Keratinocyte (primary cell): ENCODE results near the gene ANKRD34A. TPM values are rescaled to one million over a fixed set of nuclear protein-coding genes. Genes with fewer than 3 reads are reported as not detected.

Experiments used
- DNase-seq: peaks from one replicate; pipeline ENCODE4 v3.0.0-alpha.2; 2011; ENCODE audit warnings: low read depth, missing footprints, low spot score
- FAIRE-seq: peaks from 2 replicates; lab custom pipeline; 2011; peaks lifted over from hg19 to GRCh38; lab: Jason Lieb, UNC
- H2AFZ ChIP-seq: 2 replicates; pipeline ENCODE4 v1.6.0; 2012; ENCODE audit warnings: low read length, control low read depth, inconsistent platforms; ENCODE audit not compliant: control insufficient read depth
- H3K27ac ChIP-seq: 2 replicates; pipeline ENCODE4 v1.5.1; 2011; ENCODE audit warnings: low read length; ENCODE audit not compliant: control insufficient read depth, insufficient read depth
- H3K27me3 ChIP-seq: 3 replicates; pipeline ENCODE4 v1.6.0; 2011; ENCODE audit warnings: low read length; ENCODE audit not compliant: control insufficient read depth, insufficient read depth; ENCODE audit errors: extremely low read depth
- H3K36me3 ChIP-seq, 2 experiments: 2 replicates in 1 of 2; 3 replicates in 1 of 2; pipeline ENCODE4 v1.5.1; 2011; ENCODE audit warnings: low read length in 2 of 2, mild to moderate bottlenecking in 1 of 2; ENCODE audit not compliant: control insufficient read depth in 2 of 2, insufficient read depth in 2 of 2; ENCODE audit errors: extremely low read depth in 1 of 2
- H3K4me1 ChIP-seq: 3 replicates; pipeline ENCODE4 v1.5.1; 2011; ENCODE audit warnings: low read length; ENCODE audit not compliant: control insufficient read depth, insufficient read depth; ENCODE audit errors: extremely low read depth
- H3K4me2 ChIP-seq: 3 replicates; pipeline ENCODE4 v1.6.0; 2011; ENCODE audit warnings: low read depth, low read length; ENCODE audit not compliant: control insufficient read depth, insufficient read depth; ENCODE audit errors: extremely low read depth
- H3K4me3 ChIP-seq, 3 experiments: fragments of 200-600 bp in 1 of 3; sonication (generic) in 1 of 3; 2 replicates in 2 of 3; 3 replicates in 1 of 3; pipeline ENCODE4 v1.5.1; 2011 to 2016; ENCODE audit warnings: low read length in 3 of 3, mild to moderate bottlenecking in 3 of 3, control low read depth in 2 of 3, inconsistent platforms in 1 of 3, low read depth in 1 of 3, mixed read lengths in 1 of 3, mixed run types in 1 of 3, moderate library complexity in 1 of 3; ENCODE audit not compliant: control insufficient read depth in 2 of 3, insufficient read depth in 2 of 3; ENCODE audit errors: extremely low read depth in 1 of 3
- H3K79me2 ChIP-seq: 2 replicates; pipeline ENCODE4 v1.6.0; 2012; ENCODE audit warnings: low read length; ENCODE audit not compliant: control insufficient read depth, insufficient read depth
- H3K9ac ChIP-seq: 3 replicates; pipeline ENCODE4 v1.6.0; 2011; ENCODE audit warnings: low read length; ENCODE audit not compliant: control insufficient read depth, insufficient read depth; ENCODE audit errors: extremely low read depth
- H3K9me1 ChIP-seq: 3 replicates; pipeline ENCODE4 v1.6.0; 2011; ENCODE audit warnings: low read length; ENCODE audit not compliant: control insufficient read depth, insufficient read depth; ENCODE audit errors: extremely low read depth
- H3K9me3 ChIP-seq: 2 replicates; pipeline ENCODE4 v1.5.1; 2012; ENCODE audit warnings: low read depth, low read length; ENCODE audit not compliant: control insufficient read depth
- H4K20me1 ChIP-seq: 3 replicates; pipeline ENCODE4 v1.6.0; 2011; ENCODE audit warnings: low read length; ENCODE audit not compliant: control insufficient read depth, insufficient read depth; ENCODE audit errors: extremely low read depth
- EZH2 ChIP-seq: IDR thresholded peaks from one replicate; pipeline ENCODE4 v1.6.1; 2012; ENCODE audit warnings: inconsistent platforms, mild to moderate bottlenecking, low read length, moderate library complexity
- dilution Hi-C: fragments of 300-500 bp; cut with MboI; formaldehyde crosslinking; loops from one replicate; pipeline ENCODE4 v1.7.0; 2020; ENCODE audit warnings: low sequenced_read_pairs; ENCODE audit not compliant: extremely low pct_ligation_motif_present
- polyA plus RNA-seq, 5 experiments: library from polyadenylated mRNA; depleted of rRNA in 3 of 5; stranded (reverse) in 3 of 5; stranded (forward) in 1 of 5; unstranded in 1 of 5; fragments of >200 nt; gene quantifications; 1 replicate in 1 of 5; 2 replicates in 3 of 5; 3 replicates in 1 of 5; pipeline versions ENCODE4 v1.2.1 to v1.2.3, GENCODE V29; 2011 to 2012; ENCODE audit warnings: missing spikeins in 2 of 5, low read depth in 1 of 5, low replicate concordance in 1 of 5
- TF ChIP-seq, protein P1 (sequence below), 3 experiments: IDR thresholded peaks in 1 of 3; conservative IDR thresholded peaks in 1 of 3; optimal IDR thresholded peaks in 1 of 3; 2 replicates in 2 of 3; 3 replicates in 1 of 3; pipeline versions ENCODE3 to v1.5.1; 2011; ENCODE audit warnings: low read length in 3 of 3, mild to moderate bottlenecking in 3 of 3, moderate library complexity in 2 of 3, control low read depth in 1 of 3, inconsistent platforms in 1 of 3; ENCODE audit not compliant: insufficient read depth in 2 of 3; ENCODE audit errors: extremely low read depth in 1 of 3

ANKRD34A gene
- polyA plus RNA-seq, 1 donor (not counting 4 experiments of a cell fraction or from before 2014, with no cell fraction given) = 0.83 TPM

DNA sequence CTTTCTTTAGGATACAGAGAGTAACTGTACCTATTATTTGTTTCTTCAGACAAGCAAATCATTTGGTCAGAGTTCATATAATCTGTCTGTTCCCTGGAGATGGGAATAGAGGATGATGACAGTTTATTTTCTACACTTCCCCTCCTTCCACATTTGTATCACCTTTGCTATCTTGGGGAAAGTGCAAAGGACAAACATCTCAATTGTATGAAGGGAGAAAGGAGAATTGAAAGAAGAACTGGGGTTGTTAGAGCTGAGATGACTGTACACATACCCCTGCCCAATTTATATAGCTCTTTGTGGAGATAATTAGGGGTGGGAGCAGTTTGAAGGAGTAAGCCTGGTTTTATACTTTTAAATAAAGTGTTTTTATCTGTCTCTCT is 14.1 kb upstream of the ANKRD34A start:
- no peak for TF ChIP-seq EZH2
- TF ChIP-seq, protein P1, sequence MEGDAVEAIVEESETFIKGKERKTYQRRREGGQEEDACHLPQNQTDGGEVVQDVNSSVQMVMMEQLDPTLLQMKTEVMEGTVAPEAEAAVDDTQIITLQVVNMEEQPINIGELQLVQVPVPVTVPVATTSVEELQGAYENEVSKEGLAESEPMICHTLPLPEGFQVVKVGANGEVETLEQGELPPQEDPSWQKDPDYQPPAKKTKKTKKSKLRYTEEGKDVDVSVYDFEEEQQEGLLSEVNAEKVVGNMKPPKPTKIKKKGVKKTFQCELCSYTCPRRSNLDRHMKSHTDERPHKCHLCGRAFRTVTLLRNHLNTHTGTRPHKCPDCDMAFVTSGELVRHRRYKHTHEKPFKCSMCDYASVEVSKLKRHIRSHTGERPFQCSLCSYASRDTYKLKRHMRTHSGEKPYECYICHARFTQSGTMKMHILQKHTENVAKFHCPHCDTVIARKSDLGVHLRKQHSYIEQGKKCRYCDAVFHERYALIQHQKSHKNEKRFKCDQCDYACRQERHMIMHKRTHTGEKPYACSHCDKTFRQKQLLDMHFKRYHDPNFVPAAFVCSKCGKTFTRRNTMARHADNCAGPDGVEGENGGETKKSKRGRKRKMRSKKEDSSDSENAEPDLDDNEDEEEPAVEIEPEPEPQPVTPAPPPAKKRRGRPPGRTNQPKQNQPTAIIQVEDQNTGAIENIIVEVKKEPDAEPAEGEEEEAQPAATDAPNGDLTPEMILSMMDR (optimal IDR thresholded peaks at IDR 0.05 in 1 of 3, IDR thresholded peaks at IDR 0.05 in 1 of 3, conservative IDR thresholded peaks at IDR 0.05 in 1 of 3; ENCODE audit: extremely low read depth in 1 of 3, insufficient read depth in 2 of 3, low read length in 3 of 3) = no peak
- dilution Hi-C loops = no loop called here
- H3K9me3 ChIP-seq = no peaks in the 10 kb centered on the region
- no peaks in the 10 kb centered on the region for H3K36me3 ChIP-seq
- H3K79me2 ChIP-seq = no peaks in the 10 kb centered on the region
- peaks cover 37% of the 10 kb centered on the region for H3K4me1 ChIP-seq
- peak overlapping the region; percentile 66 for H3K9ac ChIP-seq
- H3K4me2 ChIP-seq = peak overlapping the region; percentile 83
- H2AFZ ChIP-seq = peak overlapping the region; percentile 29
- H4K20me1 ChIP-seq = no peaks in the 10 kb centered on the region
- no peak for DNase-seq
- no peaks in the 10 kb centered on the region for H3K27me3 ChIP-seq
- no peak for FAIRE-seq
- peak overlapping the region; percentile 88 for H3K27ac ChIP-seq
- H3K9me1 ChIP-seq = no peaks in the 10 kb centered on the region
- H3K4me3 ChIP-seq = no peak overlapping the region

DNA sequence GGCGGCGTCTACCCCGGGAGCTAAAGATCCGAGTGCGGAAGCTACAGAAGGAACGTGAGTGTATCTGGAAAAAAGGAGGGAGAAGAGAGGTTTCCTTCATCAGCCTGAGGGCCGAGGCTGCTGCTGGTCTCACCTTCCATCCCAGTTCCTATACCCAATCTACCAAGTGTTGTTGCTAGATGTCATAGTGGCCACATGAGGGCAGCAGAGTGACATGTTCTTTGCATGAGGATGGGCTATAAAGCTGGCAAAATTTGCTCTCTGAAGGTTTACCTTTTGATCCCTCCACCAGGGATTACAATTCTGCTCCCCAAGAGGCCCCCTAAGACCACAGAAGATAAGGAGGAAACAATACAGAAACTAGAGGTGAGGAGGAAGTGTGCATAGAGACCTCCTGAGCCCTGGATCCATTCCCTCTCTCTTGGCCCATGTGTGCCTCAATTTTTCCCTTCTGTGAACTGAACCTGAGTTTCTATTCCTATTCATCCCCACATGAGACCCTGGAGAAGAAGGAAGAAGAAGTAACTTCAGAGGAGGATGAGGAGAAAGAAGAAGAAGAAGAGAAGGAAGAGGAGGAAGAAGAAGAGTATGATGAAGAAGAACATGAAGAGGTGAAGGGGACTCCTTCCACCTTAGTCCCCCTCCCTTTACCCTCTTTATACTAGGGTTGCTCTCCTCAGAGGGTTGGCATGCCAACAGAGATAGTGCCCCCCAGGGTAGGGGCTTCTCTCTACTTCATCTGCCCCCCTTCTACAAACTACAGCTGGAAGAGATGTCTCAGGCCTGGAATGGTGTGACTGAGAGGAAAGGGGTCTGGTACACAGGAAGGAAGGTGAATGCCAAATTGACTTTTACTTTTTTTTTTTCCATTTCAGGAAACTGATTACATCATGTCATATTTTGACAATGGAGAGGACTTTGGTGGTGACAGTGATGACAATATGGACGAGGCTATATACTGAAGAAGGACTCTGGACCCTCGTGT is 13.4 kb upstream of the ANKRD34A start:
- Histone ChIP-seq H2AFZ (peak overlapping the region; percentile 67), H3K9ac (no peak overlapping the region), H3K27me3 (no peaks in the 10 kb centered on the region), H4K20me1 (no peaks in the 10 kb centered on the region), H3K4me2 (no peak overlapping the region), H3K36me3 (no peaks in the 10 kb centered on the region), H3K9me3 (no peaks in the 10 kb centered on the region), H3K9me1 (no peaks in the 10 kb centered on the region), H3K27ac (peak overlapping the region; percentile 88), H3K79me2 (no peaks in the 10 kb centered on the region), H3K4me1 (peaks cover 32% of the 10 kb centered on the region), H3K4me3 (no peak overlapping the region)
- TF ChIP-seq, protein P1 (optimal IDR thresholded peaks at IDR 0.05 in 1 of 3, IDR thresholded peaks at IDR 0.05 in 1 of 3, conservative IDR thresholded peaks at IDR 0.05 in 1 of 3; ENCODE audit: extremely low read depth in 1 of 3, insufficient read depth in 2 of 3, low read length in 3 of 3) = peak; percentile 75 to 97 (median 90)
- no peak for TF ChIP-seq EZH2
- FAIRE-seq (peak; percentile 86), DNase-seq (no peak)
- dilution Hi-C loops = no loop called here
